GM12865 (cell line): ENCODE data around the gene ADGRV1.
A peak's percentile ranks its signal among the peaks of the same experiment; 100 is the strongest.

Experiments
- DNase-seq: peaks from one replicate; pipeline ENCODE4 v3.0.0; 2010; ENCODE audit warnings: low read depth
- H3K4me3 ChIP-seq: 2 replicates; pipeline ENCODE4 v1.5.1; 2011; ENCODE audit warnings: mild to moderate bottlenecking, low read depth, low read length, control low read depth
- CTCF ChIP-seq: IDR thresholded peaks from 2 replicates; pipeline ENCODE4 v1.5.1; 2011; ENCODE audit warnings: low read length, control low read depth, low read depth, inconsistent platforms; ENCODE audit not compliant: insufficient read depth; ENCODE audit errors: missing control alignments

The ADGRV1 gene

GRCh38 chr5:90529194-90529938 lies 29.2 kb upstream of the ADGRV1 start, which contains the start of gene LYSMD3:
TSS of gene LYSMD3 (minus strand) at chr5:90529584. CDS start at chr5:90525289, 4,295 bp downstream.
- peak; percentile 99 for DNase-seq
- no peak for TF ChIP-seq CTCF
- H3K4me3 ChIP-seq, result peak within 1 kb of the TSS; percentile 73

- H3K4me3 ChIP-seq, result peak overlapping the region; percentile 73
- peak; percentile 68 for TF ChIP-seq CTCF
- DNase-seq, result peak; percentile 77
Measured at GRCh38 chr5:90529939-90530677, 28.5 kb upstream of the ADGRV1 start.

GRCh38 chr5:90530736-90531487 lies 27.7 kb upstream of the ADGRV1 start:
- no peak for DNase-seq
- TF ChIP-seq CTCF, result no peak
- no peak overlapping the region for H3K4me3 ChIP-seq

- DNase-seq, result no peak
- no peak for TF ChIP-seq CTCF
- H3K4me3 ChIP-seq, result no peak overlapping the region
Measured at GRCh38 chr5:90533794-90534193, 24.8 kb upstream of the ADGRV1 start.

GRCh38 chr5:90534922-90535321 lies 23.7 kb upstream of the ADGRV1 start:
- no peak for DNase-seq
- H3K4me3 ChIP-seq, result no peak overlapping the region
- TF ChIP-seq CTCF, result no peak

- TF ChIP-seq CTCF, result no peak
- no peak for DNase-seq
- H3K4me3 ChIP-seq, result no peak overlapping the region
Measured at GRCh38 chr5:90542827-90543519, 15.6 kb upstream of the ADGRV1 start.
